Measurements from ENCODE around the gene CACNB2. TPM values are rescaled to one million over a fixed set of nuclear protein-coding genes. Genes with fewer than 3 reads are reported as not detected.

Gene CACNB2
- total RNA-seq, 6 experiments from 2014 or later: not detected

DNA sequence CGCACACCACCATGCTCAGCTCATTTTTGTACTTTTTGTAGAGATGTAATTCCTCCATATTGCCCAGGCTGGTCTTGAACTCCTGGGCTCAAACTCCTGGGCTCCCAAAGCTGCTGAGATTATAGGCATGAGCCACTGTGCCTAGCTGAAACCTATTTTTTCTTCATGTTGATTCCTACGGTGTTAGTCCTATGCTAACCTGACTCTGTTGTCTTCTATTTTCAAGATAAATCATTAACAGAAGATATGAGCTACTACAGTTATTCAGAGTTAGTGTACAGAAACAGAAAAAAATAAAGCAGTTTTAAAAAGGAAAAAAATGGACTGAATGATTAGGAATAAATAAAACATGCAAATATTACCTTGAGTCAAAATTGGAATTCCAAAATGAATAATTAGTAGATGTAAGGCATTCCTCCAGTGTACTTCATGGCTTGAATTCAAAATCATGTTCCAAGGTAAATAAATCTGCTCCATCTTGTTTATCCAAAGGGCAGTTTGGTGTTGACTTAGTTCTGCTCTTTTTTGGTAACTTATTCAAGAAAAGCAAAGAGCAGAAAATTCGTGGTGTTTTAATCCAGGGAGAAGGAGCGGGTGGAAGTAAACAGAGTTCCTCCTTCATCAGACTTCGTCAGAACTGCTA is 185.8 kb downstream of the CACNB2 start:
- Mint-ChIP-seq H3K36me3 (ENCODE audit: low read depth) (no peaks in the 10 kb centered on the region), H3K4me3 (no peak overlapping the region), H3K27ac (no peak overlapping the region), H3K4me1 (ENCODE audit: low read depth) (no peaks in the 10 kb centered on the region), H3K9me3 (peaks cover 13% of the 10 kb centered on the region), H3K27me3 (ENCODE audit: insufficient read depth) (no peaks in the 10 kb centered on the region)
- DNase-seq: no peak
- TF ChIP-seq, protein P1, sequence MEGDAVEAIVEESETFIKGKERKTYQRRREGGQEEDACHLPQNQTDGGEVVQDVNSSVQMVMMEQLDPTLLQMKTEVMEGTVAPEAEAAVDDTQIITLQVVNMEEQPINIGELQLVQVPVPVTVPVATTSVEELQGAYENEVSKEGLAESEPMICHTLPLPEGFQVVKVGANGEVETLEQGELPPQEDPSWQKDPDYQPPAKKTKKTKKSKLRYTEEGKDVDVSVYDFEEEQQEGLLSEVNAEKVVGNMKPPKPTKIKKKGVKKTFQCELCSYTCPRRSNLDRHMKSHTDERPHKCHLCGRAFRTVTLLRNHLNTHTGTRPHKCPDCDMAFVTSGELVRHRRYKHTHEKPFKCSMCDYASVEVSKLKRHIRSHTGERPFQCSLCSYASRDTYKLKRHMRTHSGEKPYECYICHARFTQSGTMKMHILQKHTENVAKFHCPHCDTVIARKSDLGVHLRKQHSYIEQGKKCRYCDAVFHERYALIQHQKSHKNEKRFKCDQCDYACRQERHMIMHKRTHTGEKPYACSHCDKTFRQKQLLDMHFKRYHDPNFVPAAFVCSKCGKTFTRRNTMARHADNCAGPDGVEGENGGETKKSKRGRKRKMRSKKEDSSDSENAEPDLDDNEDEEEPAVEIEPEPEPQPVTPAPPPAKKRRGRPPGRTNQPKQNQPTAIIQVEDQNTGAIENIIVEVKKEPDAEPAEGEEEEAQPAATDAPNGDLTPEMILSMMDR (IDR thresholded peaks at IDR 0.05): no peak

DNA sequence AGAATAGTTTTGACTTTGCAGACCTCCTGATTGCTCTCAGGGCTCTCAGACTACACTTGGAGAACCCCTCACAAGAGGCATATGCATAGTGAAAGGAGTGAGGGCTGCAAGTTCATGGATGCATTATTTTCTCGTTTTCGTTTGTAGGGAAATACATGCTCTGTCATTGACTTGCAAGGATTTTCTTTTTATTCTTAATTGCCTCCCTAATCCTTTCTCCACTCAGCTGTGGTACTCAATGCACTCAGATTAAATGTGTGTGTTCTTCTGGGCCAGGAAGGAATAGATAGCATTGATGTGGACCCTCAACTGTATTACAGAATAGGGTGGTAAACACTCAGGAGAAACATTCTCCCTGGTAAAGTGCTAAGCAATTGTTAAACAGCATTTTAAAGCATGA is 188.7 kb downstream of the CACNB2 start:
- no peaks in the 10 kb centered on the region for H3K4me1 Mint-ChIP-seq (ENCODE audit: low read depth)
- DNase-seq: no peak
- no peaks in the 10 kb centered on the region for H3K27me3 Mint-ChIP-seq (ENCODE audit: insufficient read depth)
- peaks cover 13% of the 10 kb centered on the region; the same call in 1 of the 2 replicates for H3K9me3 Mint-ChIP-seq
- H3K4me3 Mint-ChIP-seq: no peak overlapping the region
- H3K27ac Mint-ChIP-seq: no peak overlapping the region
- no peaks in the 10 kb centered on the region for H3K36me3 Mint-ChIP-seq (ENCODE audit: low read depth)
- TF ChIP-seq, protein P1 (IDR thresholded peaks at IDR 0.05): no peak

DNA sequence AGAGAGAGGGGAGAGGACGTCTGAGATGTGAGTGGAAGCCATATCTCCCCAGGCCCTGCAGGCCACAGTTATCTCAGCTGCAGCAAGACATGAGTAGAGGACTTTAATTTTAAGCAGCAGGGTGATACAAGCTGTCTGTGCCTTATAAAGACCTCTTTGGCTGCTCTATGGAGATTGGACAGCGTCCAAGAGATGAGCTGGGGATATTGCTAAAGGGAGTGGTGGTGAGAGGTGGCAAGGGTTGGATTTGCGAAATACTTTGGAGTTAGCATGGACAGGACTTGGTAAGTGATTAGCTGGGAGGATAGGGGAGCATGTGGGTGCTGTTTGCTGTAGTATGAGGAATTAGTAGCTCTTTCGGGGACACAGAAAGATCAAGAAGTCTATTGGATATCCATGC is 191.8 kb downstream of the CACNB2 start:
- DNase-seq: no peak
- H3K27ac Mint-ChIP-seq: no peak overlapping the region
- H3K27me3 Mint-ChIP-seq (ENCODE audit: insufficient read depth): no peaks in the 10 kb centered on the region; the same call in 1 of the 2 replicates
- no peaks in the 10 kb centered on the region for H3K36me3 Mint-ChIP-seq (ENCODE audit: low read depth)
- no peak overlapping the region for H3K4me3 Mint-ChIP-seq
- peaks cover 12% of the 10 kb centered on the region; the same call in 1 of the 2 replicates for H3K9me3 Mint-ChIP-seq
- no peaks in the 10 kb centered on the region for H3K4me1 Mint-ChIP-seq (ENCODE audit: low read depth)
- TF ChIP-seq, protein P1 (IDR thresholded peaks at IDR 0.05): no peak

DNA sequence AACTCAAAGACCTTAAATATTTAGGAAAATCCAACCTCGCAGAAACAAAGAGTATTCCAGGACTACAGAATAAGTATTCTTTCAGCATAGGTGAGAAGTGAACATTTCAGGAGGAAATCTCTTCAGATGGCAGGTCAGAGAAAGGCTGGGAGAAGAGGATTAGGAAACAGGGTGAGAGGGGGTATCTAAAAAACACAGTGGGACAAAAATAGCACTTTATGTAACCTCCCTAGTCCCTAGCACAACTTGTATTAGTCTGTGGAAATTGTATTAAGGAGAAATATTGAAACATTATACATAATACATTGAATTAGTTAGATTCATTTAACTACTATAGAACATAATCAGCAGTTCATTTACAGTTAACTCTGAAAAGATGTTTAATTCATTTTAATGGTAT is 192.3 kb downstream of the CACNB2 start:
- Mint-ChIP-seq H3K36me3 (ENCODE audit: low read depth) (no peaks in the 10 kb centered on the region), H3K4me3 (no peak overlapping the region), H3K9me3 (peaks cover 11% of the 10 kb centered on the region; the same call in 1 of the 2 replicates), H3K27me3 (ENCODE audit: insufficient read depth) (no peaks in the 10 kb centered on the region; the same call in 1 of the 2 replicates), H3K4me1 (ENCODE audit: low read depth) (no peaks in the 10 kb centered on the region), H3K27ac (no peak overlapping the region)
- TF ChIP-seq, protein P1 (IDR thresholded peaks at IDR 0.05): no peak
- DNase-seq: no peak

DNA sequence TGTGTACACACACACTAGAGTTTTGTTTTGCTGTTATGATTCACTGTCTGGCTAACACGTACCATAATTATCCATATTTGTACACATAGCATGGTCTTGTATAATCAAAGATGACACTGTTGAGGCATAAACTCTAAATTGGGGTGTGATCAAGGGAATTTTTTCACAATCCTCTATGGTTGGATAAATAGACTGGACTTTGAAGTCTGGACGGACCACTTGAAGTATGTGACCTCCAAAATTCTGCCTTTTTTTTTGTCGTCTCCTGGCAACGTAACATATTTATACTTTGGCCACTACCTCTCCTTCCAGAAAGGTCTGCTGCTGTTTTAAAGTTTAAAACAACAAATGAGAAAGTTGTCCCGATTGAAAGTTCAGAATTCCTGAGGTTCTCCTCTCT is 193.4 kb downstream of the CACNB2 start:
- no peaks in the 10 kb centered on the region for H3K36me3 Mint-ChIP-seq (ENCODE audit: low read depth)
- peaks cover 5% of the 10 kb centered on the region; the same call in 1 of the 2 replicates for H3K9me3 Mint-ChIP-seq
- no peaks in the 10 kb centered on the region; the same call in 1 of the 2 replicates for H3K27me3 Mint-ChIP-seq (ENCODE audit: insufficient read depth)
- no peak overlapping the region for H3K27ac Mint-ChIP-seq
- TF ChIP-seq, protein P1 (IDR thresholded peaks at IDR 0.05): no peak
- H3K4me3 Mint-ChIP-seq: no peak overlapping the region
- no peak for DNase-seq
- no peaks in the 10 kb centered on the region for H3K4me1 Mint-ChIP-seq (ENCODE audit: low read depth)

All from HFFc6 (cell line).